Subcutaneous abdominal adipose tissue (tissue), 5 donors: Measurements from ENCODE around the gene OXSR1.

ENCODE experiments used
- H3K27ac ChIP-seq: one replicate; pipeline ENCODE4 v1.7.0; 2013; ENCODE audit warnings: low read depth, mild to moderate bottlenecking, inconsistent platforms, low read length, moderate library complexity
- H3K27me3 ChIP-seq, 5 donors: one replicate each; pipeline ENCODE4 v1.7.0; 2013; ENCODE audit warnings: low read length in 5 of 5, inconsistent platforms in 1 of 5; ENCODE audit not compliant: control insufficient read depth in 5 of 5, insufficient read depth in 4 of 5
- H3K36me3 ChIP-seq, 5 donors: one replicate each; pipeline ENCODE4 v1.7.0; 2013; ENCODE audit warnings: low read length in 5 of 5; ENCODE audit not compliant: control insufficient read depth in 5 of 5, insufficient read depth in 5 of 5
- H3K4me1 ChIP-seq, 5 donors: one replicate each; pipeline ENCODE4 v1.7.0; 2013; ENCODE audit warnings: low read length in 5 of 5, mild to moderate bottlenecking in 3 of 5, moderate library complexity in 1 of 5; ENCODE audit not compliant: control insufficient read depth in 5 of 5, insufficient read depth in 5 of 5
- H3K4me3 ChIP-seq, 5 donors: one replicate each; pipeline ENCODE4 v1.7.0; 2013; ENCODE audit warnings: low read length in 5 of 5, low read depth in 1 of 5
- H3K9ac ChIP-seq, 5 donors: one replicate each; pipeline ENCODE4 v1.7.0; 2013; ENCODE audit warnings: low read length in 5 of 5, mild to moderate bottlenecking in 4 of 5, moderate library complexity in 3 of 5
- H3K9me3 ChIP-seq, 5 donors: one replicate each; pipeline ENCODE4 v1.7.0; 2013; ENCODE audit warnings: low read length in 5 of 5; ENCODE audit not compliant: control insufficient read depth in 5 of 5
- donor health status: healthy.
- donor health status: healthy.
- donor health status: healthy.
- donor health status: healthy.
- donor health status: healthy.

OXSR1 gene

GRCh38 chr3:38264779-38265178 lies 99.4 kb downstream of the OXSR1 start:
- Histone ChIP-seq H3K9ac (no peak overlapping the region), H3K4me3 (no peak overlapping the region), H3K27ac (no peak overlapping the region)

GRCh38 chr3:38265604-38266307 lies 100.4 kb downstream of the OXSR1 start, which contains the start of gene SLC22A13:
Gene SLC22A13, plus strand, starts transcription at chr3:38265812. Its CDS starts 49 bp downstream, at chr3:38265861.
- H3K9ac ChIP-seq = no peak within 1 kb of the TSS
- H3K27ac ChIP-seq = no peak within 1 kb of the TSS

More at GRCh38 chr3:38264779-38265178, 99.4 kb downstream of the OXSR1 start:
- no peaks in the 10 kb centered on the region for H3K27me3 ChIP-seq
- peaks cover 0 to 8% (median 0%) of the 10 kb centered on the region in 5 donors for H3K36me3 ChIP-seq
- H3K4me1 ChIP-seq = peaks cover 0 to 6% (median 0%) of the 10 kb centered on the region in 5 donors
- H3K9me3 ChIP-seq = no peaks in the 10 kb centered on the region

GRCh38 chr3:38266810-38267209 lies 101.5 kb downstream of the OXSR1 start:
- H3K4me3 ChIP-seq = no peak overlapping the region
- H3K27me3 ChIP-seq = no peaks in the 10 kb centered on the region
- H3K27ac ChIP-seq = no peak overlapping the region
- peaks cover 0 to 9% (median 0%) of the 10 kb centered on the region in 5 donors for H3K4me1 ChIP-seq
- peaks cover 0 to 5% (median 0%) of the 10 kb centered on the region in 5 donors for H3K36me3 ChIP-seq
- no peaks in the 10 kb centered on the region for H3K9me3 ChIP-seq
- H3K9ac ChIP-seq = no peak overlapping the region

More at GRCh38 chr3:38265604-38266307, 100.4 kb downstream of the OXSR1 start, which contains the start of gene SLC22A13:
- Histone ChIP-seq H3K27me3 (no peaks in the 10 kb centered on the region), H3K4me1 (peaks cover 0 to 7% (median 0%) of the 10 kb centered on the region in 5 donors), H3K4me3 (no peak within 1 kb of the TSS), H3K9me3 (no peaks in the 10 kb centered on the region), H3K36me3 (peaks cover 0 to 8% (median 0%) of the 10 kb centered on the region in 5 donors)

- H3K9ac ChIP-seq = no peak overlapping the region
- peaks cover 0 to 9% (median 0%) of the 10 kb centered on the region in 5 donors for H3K4me1 ChIP-seq
- no peaks in the 10 kb centered on the region for H3K27me3 ChIP-seq
- peaks cover 0 to 5% (median 0%) of the 10 kb centered on the region in 5 donors for H3K36me3 ChIP-seq
- H3K27ac ChIP-seq = no peak overlapping the region
- no peak overlapping the region for H3K4me3 ChIP-seq
- H3K9me3 ChIP-seq = no peaks in the 10 kb centered on the region
These were observed 102.3 kb downstream of the OXSR1 start for GRCh38 chr3:38267662-38268061.

- Histone ChIP-seq H3K4me3 (no peak overlapping the region), H3K9me3 (no peaks in the 10 kb centered on the region), H3K9ac (no peak overlapping the region), H3K27ac (no peak overlapping the region), H3K27me3 (no peaks in the 10 kb centered on the region), H3K4me1 (peaks cover 0 to 9% (median 0%) of the 10 kb centered on the region in 5 donors), H3K36me3 (peaks cover 0 to 5% (median 0%) of the 10 kb centered on the region in 5 donors)
These were observed 102.8 kb downstream of the OXSR1 start for GRCh38 chr3:38268087-38268486.

- peaks cover 0 to 5% (median 0%) of the 10 kb centered on the region in 5 donors for H3K36me3 ChIP-seq
- no peaks in the 10 kb centered on the region for H3K27me3 ChIP-seq
- H3K4me1 ChIP-seq = peaks cover 0 to 9% (median 0%) of the 10 kb centered on the region in 5 donors
- no peak overlapping the region for H3K27ac ChIP-seq
- no peak overlapping the region for H3K4me3 ChIP-seq
- H3K9me3 ChIP-seq = no peaks in the 10 kb centered on the region
- no peak overlapping the region for H3K9ac ChIP-seq
These were observed 103.2 kb downstream of the OXSR1 start for GRCh38 chr3:38268522-38268921.

GRCh38 chr3:38270606-38271005 lies 105.3 kb downstream of the OXSR1 start:
- peaks cover 0 to 4% (median 0%) of the 10 kb centered on the region in 5 donors for H3K4me1 ChIP-seq
- peaks cover 0 to 7% (median 3%) of the 10 kb centered on the region in 5 donors for H3K36me3 ChIP-seq

GRCh38 chr3:38271553-38271952 lies 106.2 kb downstream of the OXSR1 start:
- H3K9me3 ChIP-seq = no peaks in the 10 kb centered on the region
- no peak overlapping the region for H3K27ac ChIP-seq
- peaks cover 0 to 4% (median 0%) of the 10 kb centered on the region in 5 donors for H3K4me1 ChIP-seq
- no peak overlapping the region for H3K4me3 ChIP-seq
- H3K36me3 ChIP-seq = peaks cover 0 to 8% (median 2%) of the 10 kb centered on the region in 5 donors
- no peaks in the 10 kb centered on the region for H3K27me3 ChIP-seq
- no peak overlapping the region for H3K9ac ChIP-seq

More at GRCh38 chr3:38270606-38271005, 105.3 kb downstream of the OXSR1 start:
- Histone ChIP-seq H3K9ac (no peak overlapping the region), H3K27me3 (no peaks in the 10 kb centered on the region), H3K9me3 (no peaks in the 10 kb centered on the region), H3K4me3 (no peak overlapping the region), H3K27ac (no peak overlapping the region)

- Histone ChIP-seq H3K4me3 (no peak overlapping the region), H3K9ac (no peak overlapping the region), H3K9me3 (no peaks in the 10 kb centered on the region), H3K27me3 (no peaks in the 10 kb centered on the region), H3K36me3 (peaks cover 0 to 21% (median 9%) of the 10 kb centered on the region in 5 donors), H3K4me1 (peaks cover 0 to 4% (median 0%) of the 10 kb centered on the region in 5 donors), H3K27ac (no peak overlapping the region)
These were observed 109.7 kb downstream of the OXSR1 start for GRCh38 chr3:38274864-38275649.

- peaks cover 0 to 21% (median 9%) of the 10 kb centered on the region in 5 donors for H3K36me3 ChIP-seq
- no peaks in the 10 kb centered on the region for H3K27me3 ChIP-seq
- H3K4me1 ChIP-seq = peaks cover 0 to 3% (median 0%) of the 10 kb centered on the region in 5 donors
- no peaks in the 10 kb centered on the region for H3K9me3 ChIP-seq
- no peak overlapping the region for H3K9ac ChIP-seq
- no peak overlapping the region for H3K4me3 ChIP-seq
- no peak overlapping the region for H3K27ac ChIP-seq
These were observed 110.3 kb downstream of the OXSR1 start for GRCh38 chr3:38275658-38276057.
